Posterior vena cava (tissue), 2 donors: Measurements from ENCODE around the gene KLF15. TPM values are rescaled to one million over a fixed set of nuclear protein-coding genes. Genes with fewer than 3 reads are reported as not detected.

Experiments
- DNase-seq: peaks from one replicate; pipeline ENCODE4 v3.0.0-alpha.2; 2020; ENCODE audit warnings: low spot score
- intact Hi-C, 2 donors: fragments of 100-400 bp; cut with DNase I; formaldehyde crosslinking; loops; one replicate each; pipeline versions ENCODE4 v1.14.1 to v1.14.2; 2022 to 2023
- total RNA-seq, 2 donors: library from RNA; stranded (reverse); fragmentation: NEBNext Ultra II Directional; extraction: Animal tissue kit (Norgen Biotek cat#: 25700); gene quantifications; one replicate each; pipeline ENCODE4 v1.2.1, GENCODE V29; 2021
- donor health status: DM: yes; HTN: yes; CAD: no.
- donor health status: DM: yes; HTN: yes; CAD: no.

KLF15 gene
- total RNA-seq, 2 donors from 2014 or later = 10.6 to 15.5 TPM

GRCh38 chr3:126340596-126340942 lies 16.6 kb downstream of the KLF15 start:
- intact Hi-C loops = no loop called here
- DNase-seq = peak; percentile 35

GRCh38 chr3:126340081-126340511 lies 17.1 kb downstream of the KLF15 start:
- intact Hi-C loops = no loop called here
- peak; percentile 73 for DNase-seq

- DNase-seq = peak; percentile 36
- intact Hi-C loops = no loop called here
Observed at GRCh38 chr3:126339466-126339865, 17.7 kb downstream of the KLF15 start.

GRCh38 chr3:126338790-126339288 lies 18.4 kb downstream of the KLF15 start:
- intact Hi-C loops = no loop called here
- DNase-seq = peak; percentile 68

GRCh38 chr3:126337980-126338651 lies 19.1 kb downstream of the KLF15 start:
- DNase-seq = peak; percentile 45
- intact Hi-C loops = no loop called here

- intact Hi-C loops = loop anchor here in 1 of 2 donors (5.0 kb wide), 1 partner anchor 520 kb away; no protein-coding TSS in a partner anchor
- peak; percentile 19 for DNase-seq
Observed at GRCh38 chr3:126331812-126332336, 25.3 kb downstream of the KLF15 start.

GRCh38 chr3:126329927-126330725 lies 27.1 kb downstream of the KLF15 start:
- intact Hi-C loops = loop anchor here in 1 of 2 donors (5.0 kb wide), 1 partner anchor 522 kb away; no protein-coding TSS in a partner anchor
- peak; percentile 53 for DNase-seq

- intact Hi-C loops = no loop called here
- DNase-seq = no peak
Observed at GRCh38 chr3:126326629-126327028, 30.6 kb downstream of the KLF15 start.

- intact Hi-C loops = no loop called here
- DNase-seq = peak; percentile 60
Observed at GRCh38 chr3:126322181-126322967, 34.8 kb downstream of the KLF15 start.

- peak; percentile 44 for DNase-seq
- intact Hi-C loops = no loop called here
Observed at GRCh38 chr3:126321490-126321889, 35.7 kb downstream of the KLF15 start.

- intact Hi-C loops = no loop called here
Observed at GRCh38 chr3:126320517-126321293, 36.5 kb downstream of the KLF15 start.

GRCh38 chr3:126319701-126320295 lies 37.4 kb downstream of the KLF15 start:
- peak; percentile 48 for DNase-seq
- intact Hi-C loops = loop anchor here in 1 of 2 donors (5.0 kb wide), 1 partner anchor 712 kb away; no protein-coding TSS in a partner anchor

More at GRCh38 chr3:126320517-126321293, 36.5 kb downstream of the KLF15 start:
- DNase-seq = peak; percentile 37

- DNase-seq = peak; percentile 42
- intact Hi-C loops = loop anchor here in 1 of 2 donors (5.0 kb wide), 1 partner anchor 710 kb away; no protein-coding TSS in a partner anchor
Observed at GRCh38 chr3:126317029-126317996, 39.9 kb downstream of the KLF15 start.

GRCh38 chr3:126316501-126316939 lies 40.7 kb downstream of the KLF15 start:
- DNase-seq = peak; percentile 29
- intact Hi-C loops = loop anchor here in 1 of 2 donors (5.0 kb wide), 1 partner anchor 709 kb away; no protein-coding TSS in a partner anchor

GRCh38 chr3:126316031-126316461 lies 41.2 kb downstream of the KLF15 start:
- intact Hi-C loops = loop anchor here in 1 of 2 donors (5.0 kb wide), 1 partner anchor 709 kb away; no protein-coding TSS in a partner anchor
- peak; percentile 29 for DNase-seq
